Tibial nerve (tissue), 4 donors: ENCODE data around the gene CCDC13. TPM values are rescaled to one million over a fixed set of nuclear protein-coding genes. Genes with fewer than 3 reads are reported as not detected.

Experiments used
- DNase-seq, 2 donors: peaks; one replicate each; pipeline ENCODE4 v3.0.0-alpha.2; 2019; ENCODE audit warnings: low spot score in 2 of 2
- H3K27ac ChIP-seq, 4 donors: fragments of 200-600 bp; sonication (generic) in 3 of 4; one replicate each; pipeline ENCODE4 v1.5.1; 2017 to 2019; ENCODE audit warnings: mild to moderate bottlenecking in 1 of 4
- H3K27me3 ChIP-seq, 2 donors: fragments of 200-600 bp; sonication (generic) in 1 of 2; one replicate each; pipeline versions ENCODE4 v1.5.1 to v1.6.0; 2017 to 2019
- H3K36me3 ChIP-seq, 3 donors: fragments of 200-600 bp; sonication (generic); one replicate each; pipeline ENCODE4 v1.5.1; 2018 to 2019
- H3K4me1 ChIP-seq, 4 donors: fragments of 200-600 bp; sonication (generic) in 3 of 4; one replicate each; pipeline ENCODE4 v1.5.1; 2017 to 2019
- H3K4me3 ChIP-seq, 4 donors: fragments of 200-600 bp; sonication (generic) in 3 of 4; one replicate each; pipeline ENCODE4 v1.5.1; 2017 to 2019; ENCODE audit warnings: mild to moderate bottlenecking in 1 of 4, moderate library complexity in 1 of 4
- H3K9me3 ChIP-seq, 4 donors: fragments of 200-600 bp; sonication (generic) in 3 of 4; one replicate each; pipeline ENCODE4 v1.5.1; 2017 to 2019
- CTCF ChIP-seq, 5 experiments: fragments of 200-600 bp in 3 of 5; fragments of 450-650 bp in 2 of 5; sonication (generic) in 3 of 5; IDR thresholded peaks; one replicate each; pipeline ENCODE4 v1.5.1; 2016 to 2019; ENCODE audit warnings: antibody characterized with exemption in 5 of 5, mild to moderate bottlenecking in 3 of 5, moderate library complexity in 2 of 5
- EP300 ChIP-seq, 2 donors: sonication (generic); formaldehyde crosslinking; IDR thresholded peaks; one replicate each; pipeline ENCODE4 v1.6.1; 2017; ENCODE audit warnings: antibody characterized with exemption in 2 of 2, mild to moderate bottlenecking in 1 of 2
- POLR2A ChIP-seq, 2 donors: fragments of 450-650 bp; IDR thresholded peaks; one replicate each; pipeline ENCODE4 v1.6.1; 2017; ENCODE audit warnings: antibody characterized with exemption in 2 of 2, mild to moderate bottlenecking in 2 of 2, moderate library complexity in 2 of 2
- WGBS, 2 donors: methylation state at CpG; one replicate each; pipeline ENCODE4 v1.1.5; 2018; 5-methylcytosine and 5-hydroxymethylcytosine counted together
- total RNA-seq, 4 donors: library from RNA; depleted of rRNA; stranded (reverse); fragments of >200 nt; gene quantifications; one replicate each; pipeline ENCODE4 v1.1.0, GENCODE V29; 2016

CCDC13 gene
- total RNA-seq, 4 donors from 2014 or later, result 1.7 to 12.6 (median 2.0) TPM

DNA sequence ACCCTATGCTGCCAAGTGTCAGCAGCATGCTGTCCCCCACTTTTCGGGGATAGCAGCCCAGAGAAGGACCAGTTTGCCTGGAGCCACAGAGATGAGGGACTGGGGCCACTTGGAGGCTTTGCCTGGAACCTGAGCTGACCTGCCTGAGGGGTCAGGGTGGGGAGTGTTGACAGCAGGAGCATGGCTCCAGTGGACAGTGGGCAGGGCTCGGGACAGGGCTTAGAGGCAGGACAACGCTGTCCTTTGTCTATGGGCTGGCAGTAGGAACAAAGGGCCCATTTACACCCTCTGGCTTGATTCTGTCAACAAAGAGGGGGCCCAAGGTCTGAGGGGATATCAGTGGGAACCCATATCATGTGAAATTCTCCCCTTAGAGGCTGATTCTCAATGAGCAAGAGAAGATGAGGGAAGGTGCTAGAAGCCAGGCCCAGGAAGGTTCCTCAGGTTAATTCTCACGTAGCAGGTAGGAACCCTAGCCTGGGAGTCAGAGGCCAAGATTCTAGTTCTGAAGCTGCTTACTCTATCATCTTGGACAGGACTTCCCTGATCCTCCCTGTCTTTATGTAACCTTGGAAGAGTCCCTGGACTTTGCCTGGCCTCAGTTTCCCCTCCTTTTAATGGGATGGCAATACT, 40.7 kb downstream of the CCDC13 start:
- no peak for DNase-seq
- no peaks in the 10 kb centered on the region for H3K36me3 ChIP-seq
- H3K4me1 ChIP-seq, result peaks cover 0 to 73% (median 0%) of the 10 kb centered on the region in 4 donors
- peak overlapping the region; percentile 78 to 95 (median 84) for H3K27ac ChIP-seq
- peak; percentile 51 to 84 for TF ChIP-seq EP300 (IDR thresholded peaks at IDR 0.05)
- no peak for TF ChIP-seq POLR2A (IDR thresholded peaks at IDR 0.05)
- no peak for TF ChIP-seq CTCF (IDR thresholded peaks at IDR 0.05)
- no peaks in the 10 kb centered on the region for H3K9me3 ChIP-seq
- H3K27me3 ChIP-seq, result no peaks in the 10 kb centered on the region
- no peak overlapping the region for H3K4me3 ChIP-seq
- 38 to 58% methylated on average over 4 of the region's 4 CpGs for WGBS, 2 donors

- DNase-seq, result no peak
These were observed 41.4 kb downstream of the CCDC13 start for GRCh38 chr3:42731476-42732195.

GRCh38 chr3:42730706-42731420, 42.2 kb downstream of the CCDC13 start:
- DNase-seq, result no peak

More at GRCh38 chr3:42731476-42732195, 41.4 kb downstream of the CCDC13 start:
- Histone ChIP-seq H3K36me3 (no peaks in the 10 kb centered on the region), H3K9me3 (no peaks in the 10 kb centered on the region), H3K27me3 (no peaks in the 10 kb centered on the region), H3K4me3 (no peak overlapping the region), H3K4me1 (peaks cover 0 to 78% (median 0%) of the 10 kb centered on the region in 4 donors), H3K27ac (peak overlapping the region; percentile 78 to 95 (median 84))
- TF ChIP-seq POLR2A (IDR thresholded peaks at IDR 0.05), result no peak
- TF ChIP-seq EP300 (IDR thresholded peaks at IDR 0.05), result no peak
- TF ChIP-seq CTCF (IDR thresholded peaks at IDR 0.05), result no peak
- 59 to 62% methylated on average over 4 to 5 of the region's 6 CpGs for WGBS, 2 donors

GRCh38 chr3:42730294-42730693, 42.8 kb downstream of the CCDC13 start:
- peaks cover 0 to 78% (median 3%) of the 10 kb centered on the region in 4 donors for H3K4me1 ChIP-seq
- no peak overlapping the region for H3K4me3 ChIP-seq
- 74 to 82% methylated on average over 11 of the region's 11 CpGs for WGBS, 2 donors
- H3K27ac ChIP-seq, result peak overlapping the region; percentile 78 to 95 (median 84)
- no peak for DNase-seq
- no peaks in the 10 kb centered on the region for H3K9me3 ChIP-seq
- no peaks in the 10 kb centered on the region for H3K27me3 ChIP-seq
- TF ChIP-seq CTCF (IDR thresholded peaks at IDR 0.05) (no peak), EP300 (IDR thresholded peaks at IDR 0.05) (no peak), POLR2A (IDR thresholded peaks at IDR 0.05) (no peak)
- no peaks in the 10 kb centered on the region for H3K36me3 ChIP-seq

More at GRCh38 chr3:42730706-42731420, 42.2 kb downstream of the CCDC13 start:
- TF ChIP-seq EP300 (IDR thresholded peaks at IDR 0.05) (no peak), CTCF (IDR thresholded peaks at IDR 0.05) (no peak), POLR2A (IDR thresholded peaks at IDR 0.05) (no peak)
- Histone ChIP-seq H3K36me3 (no peaks in the 10 kb centered on the region), H3K4me1 (peaks cover 0 to 78% (median 1%) of the 10 kb centered on the region in 4 donors), H3K27me3 (no peaks in the 10 kb centered on the region), H3K4me3 (no peak overlapping the region), H3K27ac (peak overlapping the region; percentile 78 to 95 (median 84)), H3K9me3 (no peaks in the 10 kb centered on the region)
- 81 to 82% methylated on average over 3 of the region's 3 CpGs for WGBS, 2 donors
